Left ventricle myocardium inferior (tissue), 1 donor: ENCODE measurements around the gene ZNF335. TPM values are rescaled to one million over a fixed set of nuclear protein-coding genes. Genes with fewer than 3 reads are reported as not detected.

Experiments
- DNase-seq: peaks from one replicate; pipeline ENCODE4 v3.0.0-alpha.2; 2020
- H3K27ac ChIP-seq: fragments of 200-600 bp; replicated peaks from 2 replicates; pipeline ENCODE4 v1.8.0; 2021
- H3K27me3 ChIP-seq: fragments of 200-600 bp; 2 replicates; pipeline ENCODE4 v1.8.0; 2021; ENCODE audit warnings: low read depth
- H3K36me3 ChIP-seq: fragments of 200-600 bp; 2 replicates; pipeline ENCODE4 v1.8.0; 2021
- H3K4me1 ChIP-seq: fragments of 200-600 bp; 2 replicates; pipeline ENCODE4 v1.8.0; 2021
- H3K4me3 ChIP-seq: fragments of 200-600 bp; 2 replicates; pipeline ENCODE4 v1.8.0; 2021; ENCODE audit warnings: mild to moderate bottlenecking, moderate library complexity
- H3K9me3 ChIP-seq: fragments of 200-600 bp; replicated peaks from 2 replicates; pipeline ENCODE4 v1.8.0; 2021
- CTCF ChIP-seq: fragments of 200-600 bp; IDR thresholded peaks from 2 replicates; pipeline ENCODE4 v1.8.0; 2021; ENCODE audit warnings: antibody characterized with exemption, mild to moderate bottlenecking, borderline replicate concordance
- intact Hi-C: fragments of 100-400 bp; cut with micrococcal nuclease; formaldehyde crosslinking; loops from one replicate; pipeline ENCODE4 v1.11.0; 2022
- total RNA-seq: library from RNA; stranded (reverse); fragmentation: NEBNext Ultra II Directional; extraction: Animal tissue kit (Norgen Biotek cat#: 25700); gene quantifications from one replicate; pipeline ENCODE4 v1.2.1, GENCODE V29; 2021
- donor health status: DM: no; HTN: yes; CAD: no; lungs with severe emphysema.

ZNF335 gene
- total RNA-seq, 1 donor from 2014 or later, result 8.1 TPM

DNA sequence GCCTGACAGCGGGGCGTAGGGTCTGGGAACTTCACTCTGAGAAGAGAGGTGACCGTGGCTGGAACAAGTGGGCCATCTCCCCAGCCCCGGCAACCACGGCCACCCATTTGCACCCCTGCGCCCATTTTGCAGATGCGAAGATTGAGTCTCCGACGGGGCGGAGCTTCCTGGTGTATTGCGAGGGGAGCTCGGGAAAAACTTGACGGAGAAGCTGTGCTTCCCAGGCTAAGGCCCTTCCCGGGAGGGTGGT, 653 bp downstream of the ZNF335 start:
- Histone ChIP-seq H3K36me3 (peaks cover 33% of the 10 kb centered on the region), H3K4me1 (peaks cover 29% of the 10 kb centered on the region), H3K9me3 (no peaks in the 10 kb centered on the region), H3K4me3 (peak overlapping the region; percentile 77), H3K27me3 (no peaks in the 10 kb centered on the region), H3K27ac (peak overlapping the region; percentile 99)
- no peak for TF ChIP-seq CTCF
- intact Hi-C loops, result no loop called here
- DNase-seq, result peak; percentile 44

- Histone ChIP-seq H3K9me3 (no peaks in the 10 kb centered on the region), H3K4me3 (peak overlapping the region; percentile 77), H3K27ac (peak overlapping the region; percentile 99), H3K4me1 (peaks cover 29% of the 10 kb centered on the region), H3K27me3 (no peaks in the 10 kb centered on the region), H3K36me3 (peaks cover 38% of the 10 kb centered on the region)
- no peak for DNase-seq
- intact Hi-C loops, result no loop called here
- no peak for TF ChIP-seq CTCF
Observed at GRCh38 chr20:45970646-45971424, 1.2 kb downstream of the ZNF335 start.

GRCh38 chr20:45969712-45970634, 2.0 kb downstream of the ZNF335 start:
- Histone ChIP-seq H3K4me3 (peak overlapping the region; percentile 77), H3K27ac (peak overlapping the region; percentile 99), H3K36me3 (peaks cover 47% of the 10 kb centered on the region), H3K4me1 (peaks cover 29% of the 10 kb centered on the region), H3K9me3 (no peaks in the 10 kb centered on the region), H3K27me3 (no peaks in the 10 kb centered on the region)
- peak; percentile 65 for TF ChIP-seq CTCF
- DNase-seq, result no peak
- intact Hi-C loops, result no loop called here

DNA sequence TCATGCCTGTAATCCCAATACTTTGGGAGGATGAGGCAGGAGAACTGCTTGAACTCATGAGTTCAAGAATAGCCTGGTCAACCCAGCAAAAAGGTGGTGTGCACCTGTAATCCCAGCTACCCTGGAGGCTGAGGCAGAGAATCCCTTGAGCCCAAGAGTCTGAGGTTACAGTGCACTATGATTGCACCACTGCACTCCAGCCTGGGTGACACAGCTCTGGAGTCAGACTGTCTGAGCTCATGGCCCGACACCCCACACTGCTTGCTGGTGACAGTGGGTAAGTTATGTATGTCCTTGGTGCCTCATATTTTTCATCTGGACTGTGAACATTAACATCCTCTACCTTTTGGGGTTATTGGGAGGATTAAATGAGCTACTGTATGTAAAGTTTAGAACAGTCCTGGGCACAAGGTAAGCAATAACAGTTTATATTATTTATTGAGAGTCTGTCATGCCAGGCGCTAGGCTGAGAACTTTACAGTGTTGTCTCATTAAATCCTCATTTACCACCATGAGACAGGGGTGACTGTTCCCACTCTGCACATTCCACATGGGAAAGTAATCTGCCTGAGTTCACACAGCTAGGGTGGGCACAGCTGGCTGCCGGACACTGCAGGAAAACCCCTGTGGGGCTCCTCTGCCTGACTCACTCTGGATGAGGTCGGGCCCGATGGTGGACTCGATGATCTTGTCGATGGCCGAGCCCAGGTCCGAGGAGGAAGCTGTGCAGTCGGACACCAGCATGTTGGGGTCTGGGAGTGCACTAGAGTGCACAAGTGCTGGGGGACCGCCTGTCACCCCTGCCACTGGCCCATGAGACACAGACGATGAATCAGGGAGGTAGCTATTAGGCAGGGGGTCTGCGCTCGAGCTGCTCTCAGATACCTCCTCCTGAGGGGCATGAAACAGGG, 2.9 kb downstream of the ZNF335 start:
- Histone ChIP-seq H3K36me3 (peaks cover 56% of the 10 kb centered on the region), H3K4me3 (no peak overlapping the region), H3K27me3 (no peaks in the 10 kb centered on the region), H3K4me1 (peaks cover 29% of the 10 kb centered on the region), H3K27ac (peak overlapping the region; percentile 8), H3K9me3 (no peaks in the 10 kb centered on the region)
- intact Hi-C loops, result no loop called here
- DNase-seq, result no peak
- TF ChIP-seq CTCF, result no peak

- Histone ChIP-seq H3K27me3 (no peaks in the 10 kb centered on the region), H3K4me1 (peaks cover 29% of the 10 kb centered on the region), H3K4me3 (no peak overlapping the region), H3K36me3 (peaks cover 65% of the 10 kb centered on the region), H3K27ac (no peak overlapping the region), H3K9me3 (no peaks in the 10 kb centered on the region)
- no peak for DNase-seq
- no peak for TF ChIP-seq CTCF
- intact Hi-C loops, result no loop called here
Observed at GRCh38 chr20:45968081-45968671, 3.8 kb downstream of the ZNF335 start.
